Liver (tissue), 9 donors: ENCODE results near the gene WNT7B. TPM values are rescaled to one million over a fixed set of nuclear protein-coding genes. Genes with fewer than 3 reads are reported as not detected.
A peak's percentile ranks its signal among the peaks of the same experiment; 100 is the strongest.

ENCODE experiments used
- DNase-seq: peaks from one replicate; pipeline ENCODE4 v3.0.0-alpha.2; 2017; ENCODE audit warnings: low spot score
- H3K27ac ChIP-seq, 2 donors: one replicate each; pipeline ENCODE4 v1.7.0; 2013; ENCODE audit warnings: inconsistent platforms in 2 of 2, low read length in 2 of 2, control low read depth in 1 of 2, low read depth in 1 of 2, mild to moderate bottlenecking in 1 of 2
- H3K27me3 ChIP-seq, 4 donors: one replicate each; pipeline versions ENCODE4 v1.6.1 to v1.7.0; 2013; ENCODE audit warnings: low read length in 3 of 4, inconsistent platforms in 1 of 4, mild to moderate bottlenecking in 1 of 4, moderate library complexity in 1 of 4; ENCODE audit not compliant: control insufficient read depth in 4 of 4, insufficient read depth in 4 of 4
- H3K36me3 ChIP-seq, 4 donors: one replicate each; pipeline versions ENCODE4 v1.6.1 to v1.7.0; 2013; ENCODE audit warnings: low read length in 3 of 4, mild to moderate bottlenecking in 3 of 4, low read depth in 1 of 4, moderate library complexity in 1 of 4; ENCODE audit not compliant: control insufficient read depth in 4 of 4, insufficient read depth in 3 of 4
- H3K4me1 ChIP-seq, 4 donors: one replicate each; pipeline versions ENCODE4 v1.6.1 to v1.7.0; 2013; ENCODE audit warnings: low read length in 3 of 4, mild to moderate bottlenecking in 3 of 4, moderate library complexity in 1 of 4; ENCODE audit not compliant: control insufficient read depth in 4 of 4, insufficient read depth in 4 of 4
- H3K4me3 ChIP-seq, 3 donors: one replicate each; pipeline versions ENCODE4 v1.6.1 to v1.7.0; 2013; ENCODE audit warnings: low read length in 3 of 3, control low read depth in 1 of 3, low read depth in 1 of 3, mild to moderate bottlenecking in 1 of 3
- H3K9ac ChIP-seq, 2 donors: one replicate each; pipeline ENCODE4 v1.7.0; 2013; ENCODE audit warnings: low read length in 2 of 2, mild to moderate bottlenecking in 2 of 2, moderate library complexity in 2 of 2, control low read depth in 1 of 2, low read depth in 1 of 2
- H3K9me3 ChIP-seq, 4 donors: one replicate each; pipeline versions ENCODE4 v1.6.1 to v1.7.0; 2013; ENCODE audit warnings: low read length in 3 of 4; ENCODE audit not compliant: control insufficient read depth in 4 of 4
- EGR1 ChIP-seq, 2 donors: IDR thresholded peaks; 2 replicates each; pipeline ENCODE4 v1.6.1; 2016 to 2018; ENCODE audit warnings: antibody characterized with exemption in 2 of 2, low read depth in 2 of 2
- FOXA1 ChIP-seq: IDR thresholded peaks from 2 replicates; pipeline ENCODE4 v1.6.1; 2016; ENCODE audit warnings: antibody characterized with exemption
- FOXA2 ChIP-seq: IDR thresholded peaks from 2 replicates; pipeline ENCODE4 v1.6.1; 2016; ENCODE audit warnings: antibody characterized with exemption
- GABPA ChIP-seq, 2 donors: IDR thresholded peaks in 1 of 2; conservative IDR thresholded peaks in 1 of 2; 2 replicates each; pipeline ENCODE4 v1.6.1; 2016; ENCODE audit warnings: antibody characterized with exemption in 2 of 2, mild to moderate bottlenecking in 1 of 2, moderate library complexity in 1 of 2
- HNF4G ChIP-seq: IDR thresholded peaks from 2 replicates; pipeline ENCODE4 v1.6.1; 2016; ENCODE audit warnings: antibody characterized with exemption
- JUND ChIP-seq, 2 donors: IDR thresholded peaks; 2 replicates each; pipeline ENCODE4 v1.6.1; 2016; ENCODE audit warnings: antibody characterized with exemption in 2 of 2
- NR2F2 ChIP-seq: IDR thresholded peaks from 2 replicates; pipeline ENCODE4 v1.6.1; 2016; ENCODE audit warnings: antibody characterized with exemption
- RAD21 ChIP-seq, 2 donors: IDR thresholded peaks; 2 replicates each; pipeline ENCODE4 v1.6.1; 2016; ENCODE audit warnings: antibody characterized with exemption in 2 of 2, mild to moderate bottlenecking in 2 of 2
- RXRA ChIP-seq, 2 donors: IDR thresholded peaks; 2 replicates each; pipeline ENCODE4 v1.6.1; 2017 to 2018; ENCODE audit warnings: antibody characterized with exemption in 2 of 2, mild to moderate bottlenecking in 1 of 2
- SP1 ChIP-seq: IDR thresholded peaks from 2 replicates; pipeline ENCODE4 v1.6.1; 2018; ENCODE audit warnings: antibody characterized with exemption, mild to moderate bottlenecking
- YY1 ChIP-seq: IDR thresholded peaks from 2 replicates; pipeline ENCODE4 v1.6.1; 2016; ENCODE audit warnings: antibody characterized with exemption, mild to moderate bottlenecking
- WGBS: extraction: QIAGEN DNeasy Blood & Tissue Kit; methylation state at CpG from one replicate; pipeline ENCODE4 v1.1.7; 2013; 5-methylcytosine and 5-hydroxymethylcytosine counted together
- polyA plus RNA-seq, 2 donors: library from polyadenylated mRNA; stranded (reverse) in 1 of 2; unstranded in 1 of 2; fragments of 200-250 nt in 1 of 2; fragments of >200 nt in 1 of 2; fragmentation: Nextera tagmentation in 1 of 2; extraction: Ambion mirVana in 1 of 2; gene quantifications; one replicate each; pipeline versions ENCODE4 v1.2.1 to v1.2.3, GENCODE V29; 2013 to 2015
- total RNA-seq, 2 donors: library from RNA; depleted of rRNA; stranded (reverse); fragments of >200 nt; gene quantifications; one replicate each; pipeline ENCODE4 v1.2.3, GENCODE V29; 2014
- TF ChIP-seq, protein P1 (sequence below): fragments of 150-350 bp; IDR thresholded peaks from 2 replicates; pipeline ENCODE4 v1.5.1; 2017; ENCODE audit warnings: improper control_type of control experiment, low read depth, low read length; ENCODE audit not compliant: missing input control
- TF ChIP-seq, protein P2 (sequence below): IDR thresholded peaks from 2 replicates; pipeline ENCODE4 v1.6.1; 2016; ENCODE audit warnings: antibody characterized with exemption
- TF ChIP-seq, protein P3 (sequence below): IDR thresholded peaks from 2 replicates; pipeline ENCODE4 v1.6.1; 2016; ENCODE audit warnings: antibody characterized with exemption
- TF ChIP-seq, protein P4 (sequence below): IDR thresholded peaks from 2 replicates; pipeline ENCODE4 v1.6.1; 2016; ENCODE audit warnings: antibody characterized with exemption, mild to moderate bottlenecking
- TF ChIP-seq, protein P5 (sequence below): IDR thresholded peaks from 2 replicates; pipeline ENCODE4 v1.6.1; 2016; ENCODE audit warnings: antibody characterized with exemption
- donor health status: healthy.
- donor health status: healthy.
- donor health status: healthy.
- donor health status: healthy.
- donor health status: healthy.

Gene WNT7B
- total and polyA plus RNA-seq, 4 donors = 0.06 to 0.28 TPM; not detected in 2

DNA sequence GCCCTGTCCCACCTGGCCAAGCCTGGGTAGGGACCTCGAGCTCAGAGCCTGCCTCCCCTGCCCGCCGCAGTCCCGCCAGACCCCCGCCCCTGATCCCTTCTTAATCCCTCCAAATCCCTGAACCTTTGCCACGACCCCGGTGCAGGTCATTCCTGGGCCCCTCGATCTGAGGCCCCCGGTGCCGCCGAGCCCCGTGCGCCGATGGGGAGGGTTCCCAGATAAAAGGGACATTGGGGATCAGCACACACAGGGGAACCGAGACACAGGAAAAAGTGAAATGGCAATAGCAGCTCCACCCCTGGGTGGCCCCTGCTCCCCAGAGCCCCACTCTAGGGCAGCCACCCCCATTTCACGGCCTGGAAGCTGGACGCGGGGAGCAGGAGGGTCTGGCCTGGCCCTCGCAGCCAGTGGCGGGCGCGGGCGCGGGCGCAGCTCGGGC lies 1.3 kb upstream of the WNT7B start:
- Histone ChIP-seq H3K36me3 (no peaks in the 10 kb centered on the region), H3K9ac (no peak overlapping the region), H3K4me1 (peaks cover 15 to 38% (median 17%) of the 10 kb centered on the region in 4 donors), H3K27me3 (peaks cover 4 to 19% (median 11%) of the 10 kb centered on the region in 4 donors), H3K27ac (no peak overlapping the region), H3K9me3 (no peaks in the 10 kb centered on the region), H3K4me3 (peak overlapping the region in 1 of 3 donors; percentile 55)
- WGBS = 5% methylated on average over 26 of the region's 26 CpGs
- TF ChIP-seq, protein P1, sequence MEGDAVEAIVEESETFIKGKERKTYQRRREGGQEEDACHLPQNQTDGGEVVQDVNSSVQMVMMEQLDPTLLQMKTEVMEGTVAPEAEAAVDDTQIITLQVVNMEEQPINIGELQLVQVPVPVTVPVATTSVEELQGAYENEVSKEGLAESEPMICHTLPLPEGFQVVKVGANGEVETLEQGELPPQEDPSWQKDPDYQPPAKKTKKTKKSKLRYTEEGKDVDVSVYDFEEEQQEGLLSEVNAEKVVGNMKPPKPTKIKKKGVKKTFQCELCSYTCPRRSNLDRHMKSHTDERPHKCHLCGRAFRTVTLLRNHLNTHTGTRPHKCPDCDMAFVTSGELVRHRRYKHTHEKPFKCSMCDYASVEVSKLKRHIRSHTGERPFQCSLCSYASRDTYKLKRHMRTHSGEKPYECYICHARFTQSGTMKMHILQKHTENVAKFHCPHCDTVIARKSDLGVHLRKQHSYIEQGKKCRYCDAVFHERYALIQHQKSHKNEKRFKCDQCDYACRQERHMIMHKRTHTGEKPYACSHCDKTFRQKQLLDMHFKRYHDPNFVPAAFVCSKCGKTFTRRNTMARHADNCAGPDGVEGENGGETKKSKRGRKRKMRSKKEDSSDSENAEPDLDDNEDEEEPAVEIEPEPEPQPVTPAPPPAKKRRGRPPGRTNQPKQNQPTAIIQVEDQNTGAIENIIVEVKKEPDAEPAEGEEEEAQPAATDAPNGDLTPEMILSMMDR = no peak
- TF ChIP-seq EGR1 (IDR thresholded peaks at IDR 0.05; ENCODE audit: low read depth in 2 of 2) (no peak), HNF4G (no peak), JUND (IDR thresholded peaks at IDR 0.05) (no peak), FOXA2 (no peak), NR2F2 (no peak), YY1 (no peak), GABPA (IDR thresholded peaks at IDR 0.05 in 1 of 2, conservative IDR thresholded peaks at IDR 0.05 in 1 of 2) (no peak), RXRA (IDR thresholded peaks at IDR 0.05) (no peak), FOXA1 (no peak)
- TF ChIP-seq, protein P2, sequence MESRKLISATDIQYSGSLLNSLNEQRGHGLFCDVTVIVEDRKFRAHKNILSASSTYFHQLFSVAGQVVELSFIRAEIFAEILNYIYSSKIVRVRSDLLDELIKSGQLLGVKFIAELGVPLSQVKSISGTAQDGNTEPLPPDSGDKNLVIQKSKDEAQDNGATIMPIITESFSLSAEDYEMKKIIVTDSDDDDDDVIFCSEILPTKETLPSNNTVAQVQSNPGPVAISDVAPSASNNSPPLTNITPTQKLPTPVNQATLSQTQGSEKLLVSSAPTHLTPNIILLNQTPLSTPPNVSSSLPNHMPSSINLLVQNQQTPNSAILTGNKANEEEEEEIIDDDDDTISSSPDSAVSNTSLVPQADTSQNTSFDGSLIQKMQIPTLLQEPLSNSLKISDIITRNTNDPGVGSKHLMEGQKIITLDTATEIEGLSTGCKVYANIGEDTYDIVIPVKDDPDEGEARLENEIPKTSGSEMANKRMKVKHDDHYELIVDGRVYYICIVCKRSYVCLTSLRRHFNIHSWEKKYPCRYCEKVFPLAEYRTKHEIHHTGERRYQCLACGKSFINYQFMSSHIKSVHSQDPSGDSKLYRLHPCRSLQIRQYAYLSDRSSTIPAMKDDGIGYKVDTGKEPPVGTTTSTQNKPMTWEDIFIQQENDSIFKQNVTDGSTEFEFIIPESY = no peak
- TF ChIP-seq, protein P3, sequence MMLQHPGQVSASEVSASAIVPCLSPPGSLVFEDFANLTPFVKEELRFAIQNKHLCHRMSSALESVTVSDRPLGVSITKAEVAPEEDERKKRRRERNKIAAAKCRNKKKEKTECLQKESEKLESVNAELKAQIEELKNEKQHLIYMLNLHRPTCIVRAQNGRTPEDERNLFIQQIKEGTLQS = no peak
- TF ChIP-seq, protein P4, sequence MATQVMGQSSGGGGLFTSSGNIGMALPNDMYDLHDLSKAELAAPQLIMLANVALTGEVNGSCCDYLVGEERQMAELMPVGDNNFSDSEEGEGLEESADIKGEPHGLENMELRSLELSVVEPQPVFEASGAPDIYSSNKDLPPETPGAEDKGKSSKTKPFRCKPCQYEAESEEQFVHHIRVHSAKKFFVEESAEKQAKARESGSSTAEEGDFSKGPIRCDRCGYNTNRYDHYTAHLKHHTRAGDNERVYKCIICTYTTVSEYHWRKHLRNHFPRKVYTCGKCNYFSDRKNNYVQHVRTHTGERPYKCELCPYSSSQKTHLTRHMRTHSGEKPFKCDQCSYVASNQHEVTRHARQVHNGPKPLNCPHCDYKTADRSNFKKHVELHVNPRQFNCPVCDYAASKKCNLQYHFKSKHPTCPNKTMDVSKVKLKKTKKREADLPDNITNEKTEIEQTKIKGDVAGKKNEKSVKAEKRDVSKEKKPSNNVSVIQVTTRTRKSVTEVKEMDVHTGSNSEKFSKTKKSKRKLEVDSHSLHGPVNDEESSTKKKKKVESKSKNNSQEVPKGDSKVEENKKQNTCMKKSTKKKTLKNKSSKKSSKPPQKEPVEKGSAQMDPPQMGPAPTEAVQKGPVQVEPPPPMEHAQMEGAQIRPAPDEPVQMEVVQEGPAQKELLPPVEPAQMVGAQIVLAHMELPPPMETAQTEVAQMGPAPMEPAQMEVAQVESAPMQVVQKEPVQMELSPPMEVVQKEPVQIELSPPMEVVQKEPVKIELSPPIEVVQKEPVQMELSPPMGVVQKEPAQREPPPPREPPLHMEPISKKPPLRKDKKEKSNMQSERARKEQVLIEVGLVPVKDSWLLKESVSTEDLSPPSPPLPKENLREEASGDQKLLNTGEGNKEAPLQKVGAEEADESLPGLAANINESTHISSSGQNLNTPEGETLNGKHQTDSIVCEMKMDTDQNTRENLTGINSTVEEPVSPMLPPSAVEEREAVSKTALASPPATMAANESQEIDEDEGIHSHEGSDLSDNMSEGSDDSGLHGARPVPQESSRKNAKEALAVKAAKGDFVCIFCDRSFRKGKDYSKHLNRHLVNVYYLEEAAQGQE = no peak
- TF ChIP-seq, protein P5, sequence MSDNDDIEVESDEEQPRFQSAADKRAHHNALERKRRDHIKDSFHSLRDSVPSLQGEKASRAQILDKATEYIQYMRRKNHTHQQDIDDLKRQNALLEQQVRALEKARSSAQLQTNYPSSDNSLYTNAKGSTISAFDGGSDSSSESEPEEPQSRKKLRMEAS = no peak
- no peak for DNase-seq

DNA sequence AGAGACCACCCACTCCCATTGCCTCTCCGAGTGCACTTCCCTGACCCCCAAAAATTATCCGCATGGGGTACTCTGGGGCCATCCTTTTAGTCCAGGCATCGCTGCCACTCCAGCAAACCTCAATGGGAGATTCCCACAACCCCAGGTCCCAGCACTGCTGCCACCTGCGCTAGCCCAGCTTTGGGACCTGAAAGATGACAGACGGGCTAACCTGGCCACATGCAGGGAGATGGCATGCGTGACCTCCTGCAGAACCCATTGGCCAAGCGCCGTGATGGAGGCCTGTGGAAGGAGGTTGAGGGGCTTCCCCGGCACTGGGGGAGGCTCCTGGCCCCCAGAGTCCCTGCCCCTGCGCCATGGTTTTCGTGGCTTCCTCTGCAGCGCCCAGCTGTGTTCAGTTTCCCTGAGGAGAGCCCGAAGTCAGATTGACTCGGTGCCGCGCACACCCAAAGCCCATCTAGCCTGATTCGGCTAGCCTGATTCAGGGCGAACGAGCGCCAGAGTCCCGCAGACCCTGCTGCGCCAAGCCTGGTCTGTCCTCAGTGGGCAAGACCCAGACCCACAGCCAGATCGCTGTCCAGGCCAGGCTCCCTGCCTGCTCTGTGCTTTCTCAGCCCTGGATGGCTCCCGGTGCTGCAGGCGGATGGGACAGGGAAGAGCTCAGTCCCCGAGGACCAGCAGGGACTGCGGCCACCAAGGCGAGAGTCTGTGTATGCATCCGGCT lies 751 bp upstream of the WNT7B start:
- no peak overlapping the region for H3K9ac ChIP-seq
- H3K4me3 ChIP-seq = no peak overlapping the region
- no peak for DNase-seq
- no peak overlapping the region for H3K27ac ChIP-seq
- H3K36me3 ChIP-seq = no peaks in the 10 kb centered on the region
- peaks cover 5 to 19% (median 12%) of the 10 kb centered on the region in 4 donors for H3K27me3 ChIP-seq
- no peaks in the 10 kb centered on the region for H3K9me3 ChIP-seq
- 5% methylated on average over 29 of the region's 29 CpGs for WGBS
- peaks cover 15 to 38% (median 17%) of the 10 kb centered on the region in 4 donors for H3K4me1 ChIP-seq
- TF ChIP-seq SP1 (no peak), JUND (IDR thresholded peaks at IDR 0.05) (no peak), GABPA (IDR thresholded peaks at IDR 0.05 in 1 of 2, conservative IDR thresholded peaks at IDR 0.05 in 1 of 2) (no peak), RAD21 (IDR thresholded peaks at IDR 0.05) (no peak), EGR1 (IDR thresholded peaks at IDR 0.05; ENCODE audit: low read depth in 2 of 2) (no peak)
- TF ChIP-seq, protein P2 = no peak
- TF ChIP-seq, protein P3 = no peak
- TF ChIP-seq, protein P4 = no peak
